ENCODE results near the gene GLP1R. TPM values are rescaled to one million over a fixed set of nuclear protein-coding genes. Genes with fewer than 3 reads are reported as not detected.
"Not testable (repeated sequence)": the region's sequence is repeated elsewhere in the genome, so short reads cannot be mapped to it uniquely, and the experiment has no call there.

The GLP1R gene
- total RNA-seq, 1 donor from 2014 or later: not detected

DNA sequence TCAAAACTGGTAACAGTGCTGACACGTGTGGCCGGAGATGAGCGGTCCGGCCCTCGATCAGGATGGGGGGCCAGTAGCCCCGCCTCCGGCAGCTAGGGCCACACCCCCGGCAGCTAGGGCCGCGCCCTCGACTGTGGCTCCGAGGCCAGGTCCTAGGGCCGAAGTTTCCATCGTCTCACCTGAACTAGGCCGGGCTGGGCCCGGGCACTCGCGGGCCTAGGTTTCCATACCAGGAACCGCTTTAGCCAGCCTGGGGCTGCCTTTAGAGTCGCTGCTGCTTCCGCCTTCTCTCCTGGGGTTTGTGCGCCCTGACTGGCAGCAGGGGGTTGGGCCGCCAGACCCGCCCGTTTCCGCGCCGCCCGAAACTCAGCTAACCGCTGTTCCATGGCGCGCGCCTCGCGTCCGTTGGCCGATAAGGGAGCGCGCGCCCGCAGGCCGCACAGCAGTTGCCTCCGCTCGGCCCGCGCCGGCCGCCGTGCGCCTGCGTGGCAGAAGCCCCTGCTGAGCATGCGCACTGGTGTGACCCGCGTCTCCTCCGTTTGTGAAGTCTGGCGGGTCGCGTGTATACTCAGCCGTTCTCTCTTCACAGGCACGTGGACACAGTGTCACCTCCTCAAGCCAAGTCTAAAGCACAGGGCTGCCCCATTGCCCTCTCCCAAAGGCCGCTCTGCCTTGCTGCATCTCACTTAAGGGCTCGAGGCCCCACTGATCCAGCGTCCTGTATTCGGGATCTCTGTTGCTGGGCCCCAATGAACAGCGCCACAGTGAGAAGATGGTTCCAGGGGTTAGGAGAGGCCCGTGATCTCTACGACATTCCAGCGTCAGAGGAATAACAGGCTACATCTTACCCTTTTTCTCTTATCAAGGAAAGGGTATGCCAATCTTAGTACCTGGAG, 66.4 kb downstream of the GLP1R start, which contains the start of gene SAYSD1:
Gene SAYSD1, minus strand, starts transcription at position 483 of the 896 bp plus-strand sequence. Its CDS starts 97 bp downstream, at position 386.
- intact Hi-C loops (cut with micrococcal nuclease): loop anchor here (1.0 to 10.0 kb wide), 13 partner anchors 22 to 1958 kb away; partner anchors contain the start of genes BTBD9, CMTR1, GLO1 and KCNK5

DNA sequence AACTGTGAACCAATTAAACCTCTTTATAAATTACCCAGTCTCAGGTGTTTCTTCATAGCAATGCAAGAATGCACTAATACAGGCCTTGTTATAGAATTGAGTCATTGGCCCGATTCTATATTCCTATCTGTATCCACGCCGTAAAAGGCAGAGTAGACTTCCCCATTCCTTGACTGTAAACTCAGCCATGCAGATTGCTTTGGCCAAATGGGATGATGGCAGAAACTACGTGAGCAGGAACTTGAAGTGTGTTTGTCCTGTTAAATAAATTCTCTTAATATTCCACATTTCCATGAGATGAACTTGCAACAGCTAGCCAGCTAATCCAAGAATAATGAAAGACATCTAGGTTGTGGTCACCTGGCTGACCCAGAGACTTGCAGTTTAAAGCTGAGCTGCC, 70.3 kb downstream of the GLP1R start:
- intact Hi-C loops (cut with micrococcal nuclease): loop anchor here (10.0 kb wide), 2 partner anchors 1256 to 1954 kb away; no protein-coding TSS in a partner anchor

DNA sequence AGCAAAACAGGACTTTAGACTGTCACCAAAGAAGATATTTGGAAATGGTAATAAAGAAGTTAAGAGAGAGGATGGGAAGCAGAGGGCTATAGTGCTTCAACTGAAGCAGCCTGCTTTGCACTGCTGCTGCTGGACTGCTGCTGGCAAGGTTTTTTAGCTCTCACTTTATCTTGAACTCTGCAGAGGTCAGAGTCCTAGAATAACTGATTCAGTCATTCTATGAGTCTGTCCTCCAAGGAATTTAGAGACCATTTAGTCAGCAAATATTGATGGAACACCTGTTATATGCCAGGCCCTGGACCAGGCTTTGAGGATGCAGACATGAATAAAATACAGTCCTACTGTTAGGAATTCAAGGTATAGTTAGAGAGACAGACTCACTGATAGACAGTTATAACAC, 75.5 kb downstream of the GLP1R start:
- intact Hi-C loops (cut with micrococcal nuclease): no loop called here

GRCh38 chr6:39128106-39128505, 79.5 kb downstream of the GLP1R start:
- intact Hi-C loops (cut with micrococcal nuclease): no loop called here

- intact Hi-C loops (cut with micrococcal nuclease): no loop called here
Observed at GRCh38 chr6:39128832-39129231, 80.3 kb downstream of the GLP1R start.

DNA sequence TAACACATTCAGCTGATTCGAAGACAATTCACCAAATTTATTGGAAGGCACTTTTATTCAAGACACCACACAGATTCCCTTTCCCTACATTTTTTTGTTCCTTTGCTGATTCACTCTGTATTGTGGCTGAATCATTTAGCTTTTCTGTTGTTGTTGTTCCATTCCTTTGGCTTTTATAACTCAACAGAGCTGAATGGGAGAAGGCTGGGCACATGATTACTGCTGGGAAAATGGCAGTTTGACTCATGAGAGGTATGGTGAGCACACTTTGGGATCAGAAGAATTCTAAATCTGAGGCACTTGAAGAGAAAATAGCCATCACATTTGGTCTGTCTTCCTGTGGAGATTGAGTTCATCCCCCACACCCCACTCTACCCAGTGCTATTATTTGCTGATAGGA, 82.1 kb downstream of the GLP1R start:
- intact Hi-C loops (cut with micrococcal nuclease): no loop called here

DNA sequence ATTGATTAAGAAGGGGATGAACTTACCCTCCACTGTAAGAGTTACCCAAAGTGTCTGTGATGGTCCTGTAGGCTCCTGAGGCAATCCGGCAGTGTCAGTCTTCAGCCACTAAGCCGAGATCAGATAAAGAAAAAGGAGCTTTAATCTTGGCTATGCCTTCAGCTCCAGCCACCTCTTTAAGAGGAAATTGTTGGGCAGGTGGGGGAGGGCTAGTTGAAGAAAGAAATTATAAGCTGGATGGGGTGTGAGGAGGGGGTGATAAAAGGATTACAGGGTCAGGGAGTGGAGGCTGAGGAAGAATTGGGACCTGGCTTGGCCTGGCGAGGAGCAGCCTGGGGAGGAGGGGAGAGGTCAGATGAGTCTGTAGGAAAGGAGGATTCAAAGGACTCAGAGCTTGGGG, 86.2 kb downstream of the GLP1R start:
- intact Hi-C loops (cut with micrococcal nuclease): not testable (repeated sequence)

GRCh38 chr6:39136207-39136606, 87.6 kb downstream of the GLP1R start:
- intact Hi-C loops (cut with micrococcal nuclease): loop anchor here (2.0 kb wide), 1 partner anchor 21 kb away; the partner anchor contains the start of gene SAYSD1

- intact Hi-C loops (cut with micrococcal nuclease): loop anchor here (1.0 to 2.0 kb wide), 2 partner anchors 22 to 49 kb away; partner anchors contain the start of gene SAYSD1
Observed at GRCh38 chr6:39137245-39137644, 88.7 kb downstream of the GLP1R start.

Other genes starting within 250 kb of the GLP1R start
- 12.9 and 13.1 TPM in 2 replicates for gene SAYSD1, start 66.4 kb downstream of the GLP1R start, total RNA-seq
- 12.0 TPM in 2 replicates for gene KCNK5, start 180.7 kb downstream of the GLP1R start, total RNA-seq